Measurements from ENCODE around the gene FZD2.

GRCh38 chr17:44533533-44534246 lies 23.6 kb upstream of the FZD2 start:
- no peak for TF ChIP-seq EZH2 (IDR thresholded peaks at IDR 0.05; ENCODE audit: insufficient read depth, poor library complexity, severe bottlenecking)
- TF ChIP-seq EZH2phosphoT487 (IDR thresholded peaks at IDR 0.05; ENCODE audit: insufficient read depth, low read depth) = no peak
